HepG2 (cell line): ENCODE data around the gene COMMD1. TPM values are rescaled to one million over a fixed set of nuclear protein-coding genes. Genes with fewer than 3 reads are reported as not detected.

Experiments
- ATAC-seq: fragments of 200-7000 bp; cut with Tn5 transposase; 3 replicates; pipeline ENCODE4 v1.9.1; 2020; ENCODE audit warnings: mild to moderate bottlenecking, moderate library complexity
- BruUV-seq: library from RNA; stranded (reverse); fragments of 400-500 nt; replicated peaks from 2 replicates; lab custom pipeline; 2021; lab: Mats Ljungman, UMichigan
- CTCF ChIA-PET: fragments of 300-600 bp; formaldehyde crosslinking; extraction: SDS; loops from one replicate; lab custom pipeline; 2021; ENCODE audit warnings: low total read pairs, inconsistent platforms, low intra/inter-chr PET ratio; lab: Yijun Ruan, JAX
- POLR2A ChIA-PET: fragments of 350-600 bp; sonication (Branson Sonifier 250); formaldehyde crosslinking; loops from one replicate; lab custom pipeline; 2020; ENCODE audit warnings: antibody characterized with exemption, inconsistent platforms; lab: Yijun Ruan, JAX
- DNase-seq: peaks from one replicate; pipeline ENCODE4 v3.0.0-alpha.2; 2015; ENCODE audit warnings: low spot score
- FAIRE-seq: peaks from 3 replicates; lab custom pipeline; 2011; peaks lifted over from hg19 to GRCh38; lab: Jason Lieb, UNC
- H2AFZ ChIP-seq: one replicate; pipeline ENCODE4 v1.6.1; 2011; ENCODE audit warnings: low read length, inconsistent platforms
- H3K27ac ChIP-seq: fragments of 300-600 bp; 3 replicates; pipeline ENCODE4 v1.8.0; 2011; ENCODE audit warnings: mixed run types, mild to moderate bottlenecking, mixed read lengths, low read length, inconsistent platforms; ENCODE audit not compliant: insufficient read depth; ENCODE audit errors: extremely low read length
- H3K27me3 ChIP-seq, 2 experiments: fragments of 200-600 bp in 1 of 2; 2 replicates in 1 of 2; 3 replicates in 1 of 2; pipeline versions ENCODE4 v1.6.0 to v1.8.0; 2011; ENCODE audit warnings: low read length in 2 of 2, mild to moderate bottlenecking in 2 of 2, moderate library complexity in 2 of 2, inconsistent platforms in 1 of 2; ENCODE audit not compliant: insufficient read depth in 2 of 2, control insufficient read depth in 1 of 2
- H3K36me3 ChIP-seq, 2 experiments: fragments of 200-600 bp in 1 of 2; replicated peaks in 1 of 2; 2 replicates in 1 of 2; 3 replicates in 1 of 2; pipeline versions ENCODE4 v1.5.1 to v1.8.0; 2011; ENCODE audit warnings: low read length in 2 of 2, inconsistent platforms in 1 of 2; ENCODE audit not compliant: insufficient read depth in 2 of 2, control insufficient read depth in 1 of 2
- H3K4me1 ChIP-seq: 2 replicates; pipeline ENCODE4 v1.5.1; 2012; ENCODE audit warnings: low read length, inconsistent platforms; ENCODE audit not compliant: insufficient read depth
- H3K4me2 ChIP-seq: 2 replicates; pipeline ENCODE4 v1.6.0; 2011; ENCODE audit warnings: low read depth, low read length, inconsistent platforms
- H3K4me3 ChIP-seq, 3 experiments: fragments of 200-600 bp in 1 of 3; sonication (generic), shearing (Covaris generic) in 1 of 3; replicated peaks in 1 of 3; 2 replicates each; pipeline ENCODE4 v1.5.1; 2011 to 2016; ENCODE audit warnings: low read length in 3 of 3, inconsistent platforms in 2 of 3, low read depth in 2 of 3, mild to moderate bottlenecking in 2 of 3, control low read depth in 1 of 3, mixed read lengths in 1 of 3; ENCODE audit not compliant: insufficient read depth in 1 of 3
- H3K79me2 ChIP-seq: one replicate; pipeline ENCODE4 v1.6.1; 2011; ENCODE audit warnings: low read length, inconsistent platforms; ENCODE audit not compliant: insufficient read depth
- H3K9ac ChIP-seq: 2 replicates; pipeline ENCODE4 v1.6.0; 2011; ENCODE audit warnings: mild to moderate bottlenecking, low read depth, low read length, inconsistent platforms; ENCODE audit not compliant: insufficient read depth
- H3K9me3 ChIP-seq: 2 replicates; pipeline ENCODE4 v1.5.1; 2012; ENCODE audit warnings: mild to moderate bottlenecking, low read length
- H4K20me1 ChIP-seq: 2 replicates; pipeline ENCODE4 v1.6.0; 2011; ENCODE audit warnings: inconsistent platforms, mild to moderate bottlenecking, low read length, moderate library complexity; ENCODE audit not compliant: insufficient read depth
- AGO2 ChIP-seq: fragments of 200-400 bp; formaldehyde crosslinking; optimal IDR thresholded peaks from 2 replicates; pipeline ENCODE3; 2017; ENCODE audit warnings: mild to moderate bottlenecking, low read depth, low read length, moderate library complexity
- BHLHE40 ChIP-seq: IDR thresholded peaks from 2 replicates; pipeline ENCODE4 v1.6.1; 2011; ENCODE audit warnings: low read length, improper control_type of control experiment
- DNMT1 ChIP-seq: sonication (generic); formaldehyde crosslinking; IDR thresholded peaks from 2 replicates; pipeline ENCODE4 v1.5.1; 2020; ENCODE audit warnings: mild to moderate bottlenecking, missing genetic modification reagents
- EP300 ChIP-seq, 3 experiments: sonication (generic) in 1 of 3; formaldehyde crosslinking in 1 of 3; IDR thresholded peaks; 2 replicates each; pipeline versions ENCODE4 v1.5.1 to v1.6.1; 2011 to 2020; ENCODE audit warnings: low read depth in 2 of 3, low read length in 2 of 3, borderline replicate concordance in 1 of 3, improper control_type of control experiment in 1 of 3, mild to moderate bottlenecking in 1 of 3, missing genetic modification reagents in 1 of 3, moderate library complexity in 1 of 3
- IRF1 ChIP-seq: sonication (generic); formaldehyde crosslinking; IDR thresholded peaks from 2 replicates; pipeline ENCODE4 v1.4.0; 2020; ENCODE audit warnings: low read depth, mild to moderate bottlenecking, missing genetic modification reagents
- MEIS1 ChIP-seq: sonication (generic); formaldehyde crosslinking; IDR thresholded peaks from 2 replicates; pipeline ENCODE4 v1.9.0; 2021; ENCODE audit warnings: mild to moderate bottlenecking, missing genetic modification reagents, moderate library complexity, borderline replicate concordance
- MIXL1 ChIP-seq: IDR thresholded peaks from 2 replicates; pipeline ENCODE4 v1.6.1; 2016
- MTA3 ChIP-seq: sonication (generic); formaldehyde crosslinking; IDR thresholded peaks from 2 replicates; pipeline ENCODE4 v1.4.0; 2020; ENCODE audit warnings: missing genetic modification reagents
- NFYB ChIP-seq: sonication (generic); formaldehyde crosslinking; IDR thresholded peaks from 2 replicates; pipeline ENCODE4 v1.4.0; 2020; ENCODE audit warnings: missing genetic modification reagents
- POGZ ChIP-seq: sonication (generic); formaldehyde crosslinking; IDR thresholded peaks from 2 replicates; pipeline ENCODE4 v1.4.0; 2020; ENCODE audit warnings: mild to moderate bottlenecking, missing genetic modification reagents
- RELA ChIP-seq: sonication (generic); formaldehyde crosslinking; IDR thresholded peaks from 2 replicates; pipeline ENCODE4 v1.4.0; 2020; ENCODE audit warnings: missing genetic modification reagents
- SP140L ChIP-seq: sonication (generic); formaldehyde crosslinking; IDR thresholded peaks from 2 replicates; pipeline ENCODE4 v1.4.0; 2020; ENCODE audit warnings: missing genetic modification reagents, borderline replicate concordance
- ZNF280D ChIP-seq: sonication (generic); formaldehyde crosslinking; IDR thresholded peaks from 2 replicates; pipeline ENCODE4 v1.5.1; 2020; ENCODE audit warnings: mild to moderate bottlenecking, missing genetic modification reagents
- ZNF367 ChIP-seq: sonication (generic); formaldehyde crosslinking; IDR thresholded peaks from 2 replicates; pipeline ENCODE4 v1.4.0; 2020; ENCODE audit warnings: missing genetic modification reagents, borderline replicate concordance
- ZNF562 ChIP-seq: sonication (generic); formaldehyde crosslinking; IDR thresholded peaks from 2 replicates; pipeline ENCODE4 v1.8.0; 2022; ENCODE audit warnings: missing genetic modification reagents, borderline replicate concordance
- ZNF629 ChIP-seq: sonication (generic); formaldehyde crosslinking; conservative IDR thresholded peaks from 2 replicates; pipeline ENCODE4 v1.5.0; 2020; ENCODE audit warnings: missing genetic modification reagents
- ZNF704 ChIP-seq: sonication (generic); formaldehyde crosslinking; IDR thresholded peaks from 2 replicates; pipeline ENCODE4 v1.8.1; 2023; ENCODE audit warnings: mild to moderate bottlenecking, inconsistent platforms, moderate library complexity, missing genetic modification reagents, borderline replicate concordance
- ZNF770 ChIP-seq: sonication (generic); formaldehyde crosslinking; IDR thresholded peaks from 2 replicates; pipeline ENCODE4 v1.5.0; 2020; ENCODE audit warnings: mild to moderate bottlenecking, missing genetic modification reagents
- ZNF792 ChIP-seq: IDR thresholded peaks from 2 replicates; pipeline ENCODE4 v1.6.1; 2016
- ZNF83 ChIP-seq: sonication (generic); formaldehyde crosslinking; IDR thresholded peaks from 2 replicates; pipeline ENCODE4 v1.4.0; 2020; ENCODE audit warnings: missing genetic modification reagents, mild to moderate bottlenecking, borderline replicate concordance
- WGBS: methylation state at CpG from one replicate; pipeline ENCODE4 v1.1.6; 2017; ENCODE audit warnings: low lambda C conversion rate; 5-methylcytosine and 5-hydroxymethylcytosine counted together
- in situ Hi-C: cut with HindIII; loops from 2 replicates; pipeline ENCODE4 v1.10.0; 2017; ENCODE audit warnings: low pct_unique_long_range_greater_than_20kb; ENCODE audit not compliant: extremely low pct_ligation_motif_present
- intact Hi-C: fragments of 100-400 bp; cut with micrococcal nuclease; formaldehyde crosslinking; loops from one replicate; pipeline ENCODE4 v1.10.0; 2022; ENCODE audit not compliant: unreplicated experiment
- polyA plus RNA-seq, 8 experiments: library from polyadenylated mRNA; depleted of rRNA in 3 of 8; stranded (reverse) in 7 of 8; unstranded in 1 of 8; fragments of >200 nt; fragmentation: Illumina TruSeq in 4 of 8; extraction: Trizol in 4 of 8; gene quantifications; 2 replicates each; pipeline versions ENCODE4 v1.2.1 to v1.2.3, GENCODE V29; 2011 to 2016; ENCODE audit warnings: low read depth in 4 of 8, missing spikeins in 1 of 8, mixed read lengths in 1 of 8; ENCODE audit not compliant: insufficient read depth in 1 of 8
- total RNA-seq, 5 experiments: library from RNA; depleted of rRNA; stranded (reverse); fragments of >200 nt; fragmentation: Illumina TruSeq; extraction: Trizol; gene quantifications; 2 replicates each; pipeline ENCODE4 v1.2.3, GENCODE V29; 2016; ENCODE audit warnings: low read depth in 1 of 5

The COMMD1 gene
- total and polyA plus RNA-seq, 2 of the 13 experiments (the other 11 are each of a cell fraction or from before 2014, with no cell fraction given), result 25.7 to 105 TPM

GRCh38 chr2:61937098-61937497 lies 31.6 kb downstream of the COMMD1 start:
- CTCF ChIA-PET, result no interaction called here
- FAIRE-seq, result no peak
- POLR2A ChIA-PET, result interaction anchor here (0.6 kb wide), 1 partner anchor 11 kb away, joined by 3 read pairs; no protein-coding TSS in a partner anchor
- BruUV-seq, result no TSS peak
- H3K27me3 ChIP-seq, result no peaks in the 10 kb centered on the region
- ATAC-seq, result no peak
- no peak overlapping the region for H3K4me2 ChIP-seq
- H3K9me3 ChIP-seq, result no peaks in the 10 kb centered on the region
- WGBS, result 93% methylated on average over 3 of the region's 3 CpGs
- no peak overlapping the region for H3K27ac ChIP-seq
- H3K4me1 ChIP-seq, result no peaks in the 10 kb centered on the region
- no peak overlapping the region for H3K4me3 ChIP-seq
- no peak for DNase-seq
- H3K79me2 ChIP-seq, result no peaks in the 10 kb centered on the region
- H4K20me1 ChIP-seq, result no peaks in the 10 kb centered on the region
- H2AFZ ChIP-seq, result no peak overlapping the region
- TF ChIP-seq IRF1 (CRISPR knock-in tag), result no peak
- TF ChIP-seq DNMT1 (CRISPR knock-in tag), result no peak
- TF ChIP-seq ZNF792 (CRISPR knock-in tag), result no peak
- TF ChIP-seq BHLHE40, result no peak
- no peak for TF ChIP-seq EP300 (IDR thresholded peaks at IDR 0.05; ENCODE audit: low read depth in 2 of 2, low read length in 2 of 2)
- no peak for TF ChIP-seq EP300 (CRISPR knock-in tag; IDR thresholded peaks at IDR 0.05; ENCODE audit: borderline replicate concordance)
- TF ChIP-seq MEIS1 (CRISPR knock-in tag), result no peak
- TF ChIP-seq ZNF770, result no peak
- no peak for TF ChIP-seq ZNF704
- TF ChIP-seq MIXL1 (CRISPR knock-in tag), result no peak
- TF ChIP-seq MTA3 (CRISPR knock-in tag), result no peak
- TF ChIP-seq POGZ (CRISPR knock-in tag), result no peak
- TF ChIP-seq ZNF562 (CRISPR knock-in tag), result no peak
- TF ChIP-seq SP140L (CRISPR knock-in tag), result no peak
- no peak for TF ChIP-seq ZNF367 (CRISPR knock-in tag)
- TF ChIP-seq ZNF83 (CRISPR knock-in tag), result no peak
- TF ChIP-seq NFYB (CRISPR knock-in tag), result no peak
- no peak for TF ChIP-seq ZNF629 (CRISPR knock-in tag)
- no peak for TF ChIP-seq ZNF280D (CRISPR knock-in tag)
- TF ChIP-seq AGO2, result no peak
- no peak for TF ChIP-seq RELA (CRISPR knock-in tag)
- no peaks in the 10 kb centered on the region for H3K36me3 ChIP-seq
- in situ Hi-C loops (no loop called here), intact Hi-C loops (no loop called here)
- H3K9ac ChIP-seq, result no peak overlapping the region
